A549 treated with ZK216348 at 1 μM for 4 hours (cell line): ENCODE results near the gene HOMEZ. TPM values are rescaled to one million over a fixed set of nuclear protein-coding genes. Genes with fewer than 3 reads are reported as not detected.

Experiments
- total RNA-seq: library from RNA; stranded (reverse); fragments of 200-300 nt; extraction: Qiagen RNA extraction; gene quantifications from 5 replicates; pipeline ENCODE4 v1.2.3, GENCODE V29; 2022; ENCODE audit warnings: low read depth

HOMEZ gene
- 5.7 to 9.9 TPM (median 9.2 TPM) in 5 replicates for total RNA-seq

DNA sequence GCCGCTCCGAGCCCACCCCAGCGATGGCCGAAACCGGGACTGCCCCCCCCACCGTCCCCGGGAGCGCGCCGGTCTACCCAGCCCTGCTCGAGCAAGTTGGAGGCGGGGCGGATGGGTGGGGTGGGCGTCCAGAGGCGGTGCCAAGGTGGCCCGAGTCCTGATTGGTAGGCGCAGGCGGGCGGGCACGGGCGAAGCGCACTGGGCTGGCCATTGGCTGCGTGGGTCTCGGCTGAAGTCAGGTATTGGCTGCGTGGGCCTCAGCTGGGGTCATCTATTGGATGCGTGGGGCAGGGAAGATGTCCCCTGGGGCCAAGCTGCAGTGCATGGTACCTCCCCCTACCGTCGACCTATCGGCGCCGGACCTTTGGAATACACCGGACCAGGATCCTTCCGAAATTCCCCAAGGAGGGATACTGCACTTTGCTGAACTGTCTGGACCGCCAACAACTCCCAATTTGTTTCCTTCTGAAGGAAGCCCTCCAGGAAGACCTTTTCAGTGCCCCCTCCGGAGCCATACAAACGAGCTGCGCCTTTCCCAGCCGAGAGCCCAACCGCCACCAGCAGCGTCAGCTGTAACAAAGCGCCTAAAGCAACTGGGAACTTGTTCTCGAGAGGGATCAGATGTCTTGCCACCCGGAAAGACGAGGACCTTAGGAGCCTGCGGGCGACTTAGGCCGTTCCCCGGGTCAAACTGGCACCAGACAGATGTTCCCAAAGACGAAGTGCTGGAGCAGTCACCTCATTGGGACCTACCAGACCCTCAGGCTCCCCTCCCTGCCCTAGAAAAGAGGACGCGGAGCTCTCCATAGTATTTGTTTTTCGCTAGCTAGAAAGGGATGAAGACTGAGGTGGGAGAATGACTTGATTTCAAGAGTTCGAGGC is at the start of gene HOMEZ:
HOMEZ (minus strand) TSS at position 113 of the 882 bp plus-strand sequence. CDS start 180 bp downstream, outside the sequence.

GRCh38 chr14:23320584-23321571 is 34.9 kb upstream of the HOMEZ start, which contains the start of gene PABPN1:
PABPN1 (plus strand) TSS chr14:23321457; CDS start chr14:23321470, 13 bp downstream.

DNA sequence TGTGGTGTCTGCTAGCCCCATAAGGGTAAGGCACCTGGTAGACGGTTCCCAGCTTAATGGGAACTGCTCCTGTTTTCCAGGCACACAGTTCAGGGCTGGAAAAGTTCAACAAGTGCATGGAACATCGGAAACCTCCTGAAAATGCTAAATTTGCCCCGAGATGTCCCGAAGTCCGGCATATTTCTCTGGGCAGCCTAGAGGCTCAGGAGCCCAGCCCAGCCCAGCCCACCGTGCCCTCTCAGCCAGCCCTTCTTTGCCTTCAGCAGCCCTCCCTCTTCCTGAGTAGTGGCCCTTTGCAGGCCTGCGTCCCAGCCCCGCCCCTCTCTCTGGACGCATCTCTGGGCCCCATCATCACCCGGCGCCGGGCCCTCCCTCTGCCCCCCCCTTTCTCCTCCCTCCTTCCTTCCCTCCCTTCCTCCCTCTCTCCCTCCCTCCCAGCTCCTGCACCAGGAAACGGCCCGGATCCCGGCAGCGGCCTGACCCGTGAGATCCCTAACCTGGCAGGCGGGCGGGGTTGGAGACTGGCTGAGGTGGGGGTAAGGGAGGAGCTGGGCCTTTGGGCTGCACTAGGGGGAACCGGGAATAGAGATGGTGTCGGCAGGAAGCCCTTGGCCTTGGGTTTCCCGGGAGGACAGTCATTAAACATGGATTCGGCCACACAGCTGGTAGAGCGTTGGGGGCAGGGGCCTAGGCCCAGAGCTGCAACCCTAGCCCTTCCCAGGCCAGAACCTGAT is 20.6 kb upstream of the HOMEZ start, which contains the start of gene BCL2L2:
BCL2L2 (plus strand) TSS at position 422 of the 734 bp plus-strand sequence. CDS start 935 bp downstream, outside the sequence.

GRCh38 chr14:23302290-23303225 is 16.6 kb upstream of the HOMEZ start, which contains the start of gene PPP1R3E:
PPP1R3E (minus strand) TSS chr14:23302859; CDS start chr14:23302576, 283 bp downstream.

DNA sequence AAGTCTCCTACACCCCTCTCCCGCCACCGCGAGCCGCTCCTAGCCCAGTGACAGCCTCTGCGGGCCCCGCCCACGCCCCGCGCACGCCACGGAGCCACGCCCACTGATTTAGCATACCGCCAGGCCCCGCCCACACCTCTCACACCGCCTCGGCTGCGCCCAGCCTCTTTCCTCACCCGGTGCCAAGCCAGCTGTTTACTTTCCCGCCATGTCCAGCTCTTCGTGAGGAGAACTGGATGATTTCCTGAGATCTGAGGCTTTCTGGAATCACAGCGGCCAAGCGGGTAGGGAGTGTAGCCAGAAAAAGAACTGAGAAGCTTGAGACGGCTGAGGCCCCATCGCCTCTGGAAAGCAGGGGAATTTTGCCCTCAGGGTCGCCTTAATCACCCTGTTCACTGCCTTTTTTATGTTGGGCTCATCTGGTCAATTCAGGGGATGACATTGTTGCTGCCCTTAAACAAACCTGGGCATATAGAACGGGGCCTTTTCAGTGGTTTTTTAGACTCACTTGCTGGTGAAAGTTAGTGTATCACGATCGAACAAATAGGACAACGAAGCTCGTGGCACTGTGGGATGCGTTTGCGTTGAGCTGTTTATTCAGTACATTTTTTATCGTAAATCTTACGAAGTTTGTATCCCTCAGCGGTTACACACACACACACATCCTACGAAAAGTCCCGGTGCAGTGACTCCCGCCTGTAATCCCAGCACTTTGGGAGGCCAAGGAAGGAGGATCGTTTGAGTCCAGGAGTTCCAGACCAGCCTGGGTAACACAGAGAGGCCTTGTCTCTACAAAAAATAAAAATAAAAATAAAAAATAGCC is 47.9 kb downstream of the HOMEZ start, which contains the start of gene RNF212B:
RNF212B (plus strand) TSS at position 165 of the 823 bp plus-strand sequence. CDS start 2,410 bp downstream, outside the sequence.

Other genes starting within 250 kb of the HOMEZ start
- gene PSMB11, start 243.9 kb downstream of the HOMEZ start, total RNA-seq: not detected in 5 replicates
- 2.0 to 5.3 TPM (median 5.0 TPM) in 5 replicates for gene CDH24, start 228.6 kb downstream of the HOMEZ start, total RNA-seq
- 101 to 111 TPM (median 107 TPM) in 5 replicates for gene ACIN1, start 191.0 kb downstream of the HOMEZ start, total RNA-seq
- 84.6 to 107 TPM (median 101 TPM) in 5 replicates for gene C14orf119, start 190.6 kb downstream of the HOMEZ start, total RNA-seq
- gene CIROP, start 181.1 kb downstream of the HOMEZ start, total RNA-seq: not detected in 5 replicates
- 0.12 TPM in 1 of 5 replicates, not detected in the others for gene CEBPE, start 166.9 kb downstream of the HOMEZ start, total RNA-seq
- gene SLC7A8, start 102.5 kb downstream of the HOMEZ start, total RNA-seq: 0.73 to 1.9 TPM (median 1.4 TPM) in 5 replicates
- not detected in 5 replicates for gene RNF212B, start 48.2 kb downstream of the HOMEZ start, total RNA-seq
- 3.0 to 5.3 TPM (median 3.6 TPM) in 5 replicates for gene PPP1R3E, start 16.7 kb upstream of the HOMEZ start, total RNA-seq
- gene BCL2L2, start 20.7 kb upstream of the HOMEZ start, total RNA-seq: 15.2 to 23.4 TPM (median 20.0 TPM) in 5 replicates
- 138 to 165 TPM (median 160 TPM) in 5 replicates for gene PABPN1, start 35.3 kb upstream of the HOMEZ start, total RNA-seq
- 5.4 to 8.1 TPM (median 6.9 TPM) in 5 replicates for gene SLC22A17, start 66.8 kb upstream of the HOMEZ start, total RNA-seq
- gene EFS, start 79.0 kb upstream of the HOMEZ start, total RNA-seq: not detected in 5 replicates
- gene IL25, start 86.7 kb upstream of the HOMEZ start, total RNA-seq: not detected in 5 replicates
- not detected in 5 replicates for gene CMTM5, start 90.9 kb upstream of the HOMEZ start, total RNA-seq
- 0.02 TPM in 1 of 5 replicates, not detected in the others for gene MYH6, start 122.1 kb upstream of the HOMEZ start, total RNA-seq
- gene MYH7, start 149.5 kb upstream of the HOMEZ start, total RNA-seq: not detected in 5 replicates
- 54.4 to 73.7 TPM (median 65.0 TPM) in 5 replicates for gene NGDN, start 183.6 kb upstream of the HOMEZ start, total RNA-seq